Activated T-cell treated with anti-CD3 and anti-CD28 coated beads for 1 hour (primary cell): Measurements from ENCODE around the gene KLHL24.
"Not testable (repeated sequence)": the region's sequence is repeated elsewhere in the genome, so short reads cannot be mapped to it uniquely, and the experiment has no call there.

Experiments
- DNase-seq: peaks from one replicate; pipeline ENCODE4 v3.0.0-alpha.2; 2020; ENCODE audit warnings: low read depth

The KLHL24 gene

GRCh38 chr3:183636221-183637105 is 1.0 kb downstream of the KLHL24 start:
- DNase-seq: peak; percentile 81

- DNase-seq: no peak
These were observed 1.7 kb downstream of the KLHL24 start for GRCh38 chr3:183637106-183637486.

- DNase-seq: not testable (repeated sequence)
These were observed 2.2 kb downstream of the KLHL24 start for GRCh38 chr3:183637633-183638032.

GRCh38 chr3:183638101-183638852 is 2.9 kb downstream of the KLHL24 start:
- no peak for DNase-seq

DNA sequence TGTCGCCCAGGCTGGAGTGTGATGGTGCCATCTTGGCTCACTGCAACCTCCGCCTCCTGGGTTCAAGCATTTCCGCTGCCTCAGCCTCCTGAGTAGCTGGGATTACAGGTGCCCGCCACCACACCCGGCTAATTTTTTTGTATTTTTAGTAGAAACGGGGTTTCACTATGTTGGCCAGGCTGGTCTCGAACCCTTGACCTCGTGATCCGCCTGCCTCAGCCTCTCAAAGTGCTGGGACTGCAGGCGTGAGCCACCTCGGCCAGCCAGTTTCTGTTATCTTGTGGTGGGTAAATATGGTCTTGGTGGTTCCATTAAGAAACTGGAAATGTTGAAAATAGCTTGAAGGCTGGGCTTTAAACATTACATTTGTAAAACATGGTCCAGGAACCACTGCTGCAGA is 5.2 kb downstream of the KLHL24 start:
- not testable (repeated sequence) for DNase-seq

DNA sequence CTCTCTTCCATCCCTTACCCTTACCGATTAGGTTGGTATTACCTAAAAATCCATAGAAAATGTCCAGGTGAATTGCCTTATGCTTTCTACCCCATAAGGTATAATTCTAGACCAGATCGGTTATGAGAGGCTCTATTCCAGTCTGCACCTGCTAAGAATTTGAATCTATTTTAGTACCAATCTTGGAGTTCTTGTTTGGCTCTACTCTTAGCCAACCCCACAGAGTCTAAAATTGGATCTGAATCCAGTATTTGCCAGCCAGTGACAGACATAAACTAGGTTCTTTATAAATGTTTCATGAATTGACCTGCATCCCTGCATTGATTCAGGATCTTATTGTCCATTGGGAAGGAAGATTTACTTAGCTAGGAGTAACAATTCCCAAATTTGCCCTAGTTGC is 6.5 kb downstream of the KLHL24 start:
- no peak for DNase-seq

GRCh38 chr3:183644244-183644643 is 8.8 kb downstream of the KLHL24 start:
- no peak for DNase-seq

DNA sequence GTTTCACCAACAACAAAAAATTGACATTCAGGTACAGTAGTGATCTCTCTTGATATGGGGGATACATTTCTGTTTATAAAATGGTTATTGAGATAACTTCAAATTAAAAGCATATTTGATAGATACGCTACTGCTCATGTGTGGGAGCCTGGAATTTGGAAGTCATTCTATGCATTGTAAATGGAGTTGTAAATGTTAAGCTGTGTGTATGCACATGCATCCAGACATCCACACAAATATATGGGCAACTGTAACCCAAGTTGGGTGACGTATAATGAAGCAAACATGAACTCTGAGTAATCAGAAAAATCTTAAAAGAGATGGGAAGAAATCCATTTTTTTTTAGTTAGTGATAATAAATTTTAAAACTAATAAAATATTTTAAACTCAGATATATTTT is 9.8 kb downstream of the KLHL24 start:
- DNase-seq: no peak

DNA sequence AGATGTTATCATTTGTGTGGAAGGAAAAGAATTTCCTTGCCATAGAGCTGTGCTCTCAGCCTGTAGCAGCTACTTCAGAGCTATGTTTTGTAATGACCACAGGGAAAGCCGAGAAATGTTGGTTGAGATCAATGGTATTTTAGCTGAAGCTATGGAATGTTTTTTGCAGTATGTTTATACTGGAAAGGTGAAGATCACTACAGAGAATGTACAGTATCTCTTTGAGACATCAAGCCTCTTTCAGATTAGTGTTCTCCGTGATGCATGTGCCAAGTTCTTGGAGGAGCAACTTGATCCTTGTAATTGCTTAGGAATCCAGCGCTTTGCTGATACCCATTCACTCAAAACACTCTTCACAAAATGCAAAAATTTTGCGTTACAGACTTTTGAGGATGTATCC is 15.1 kb downstream of the KLHL24 start:
- DNase-seq: no peak

DNA sequence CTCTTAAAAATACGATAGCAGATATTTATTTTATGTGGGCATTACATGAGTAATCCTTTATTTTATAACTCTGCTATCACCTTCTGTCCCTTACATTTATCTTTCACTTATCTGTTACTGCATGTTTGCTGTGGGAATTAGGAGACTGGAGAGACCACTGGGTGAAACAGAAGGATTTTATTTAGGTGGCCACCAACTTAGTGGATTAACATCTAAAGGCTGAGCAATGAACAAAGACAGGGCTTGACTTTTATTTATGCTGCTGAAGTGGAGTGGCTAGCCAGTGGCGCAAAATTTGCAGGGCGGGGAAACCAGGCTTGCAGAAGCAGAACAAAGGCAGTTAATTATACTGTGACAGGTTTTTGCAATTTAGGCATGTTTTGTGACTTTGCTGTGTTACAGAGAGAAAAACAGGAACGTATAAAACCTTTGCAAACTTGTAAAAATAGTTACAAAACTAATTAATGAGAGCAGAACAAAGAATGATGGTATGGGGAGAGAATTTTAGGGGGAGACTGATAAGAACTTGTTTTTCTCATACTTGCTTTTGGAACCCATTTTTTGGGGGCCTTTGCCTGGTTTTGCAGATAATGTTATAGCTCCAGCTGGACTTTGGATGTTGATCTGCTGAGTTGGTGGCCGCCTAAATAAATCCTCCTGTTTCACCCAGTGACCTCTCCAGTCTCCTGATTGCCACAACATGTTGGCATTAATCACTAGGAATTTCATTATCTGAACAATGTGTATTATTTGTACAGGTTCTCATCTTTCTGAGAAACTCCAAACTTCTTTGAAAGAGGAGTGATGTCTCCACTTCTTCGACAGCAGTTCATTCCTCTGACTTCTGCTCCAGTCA is 18.0 kb downstream of the KLHL24 start:
- no peak for DNase-seq

DNA sequence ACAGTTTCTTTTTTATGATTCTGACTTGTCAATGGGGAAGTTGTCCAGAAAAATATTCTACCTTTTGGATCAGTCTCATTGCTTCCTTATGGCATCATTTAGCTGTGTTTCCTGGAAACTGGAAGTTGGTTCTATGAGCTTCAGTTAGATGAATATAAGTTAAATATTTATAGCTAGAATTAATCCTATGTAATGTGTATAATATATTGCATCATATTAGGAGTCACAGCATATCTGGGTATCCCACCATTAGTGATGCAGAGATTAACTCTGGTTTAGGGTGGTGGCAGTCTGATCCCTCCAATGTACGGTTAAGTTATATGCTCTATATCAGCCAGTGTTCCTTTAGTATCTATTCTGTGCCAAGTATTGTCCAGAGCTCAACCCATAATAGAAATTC is 19.3 kb downstream of the KLHL24 start:
- DNase-seq: no peak

- no peak for DNase-seq
These were observed 26.7 kb downstream of the KLHL24 start for GRCh38 chr3:183662099-183662498.

- no peak for DNase-seq
These were observed 29.5 kb downstream of the KLHL24 start for GRCh38 chr3:183664913-183665381.

DNA sequence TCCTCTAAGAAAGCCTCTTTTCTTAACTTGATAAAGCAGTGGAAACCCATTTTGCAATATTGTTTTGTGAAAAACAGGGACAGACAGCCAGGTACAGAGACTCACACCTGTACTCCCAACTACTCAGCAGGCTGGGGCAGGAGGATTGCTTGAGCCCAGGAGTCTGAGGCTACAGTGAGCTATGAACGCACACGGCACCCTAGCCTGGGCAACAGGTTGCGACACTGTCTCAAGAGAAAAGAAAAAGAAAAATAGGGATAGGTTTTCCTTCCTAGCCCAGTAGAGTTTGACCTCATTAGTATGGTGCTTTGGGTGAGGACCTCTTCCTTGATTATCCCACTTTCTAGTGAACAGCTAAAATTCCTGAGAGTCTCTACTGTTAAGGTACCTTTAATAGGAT is 44.6 kb downstream of the KLHL24 start:
- no peak for DNase-seq

DNA sequence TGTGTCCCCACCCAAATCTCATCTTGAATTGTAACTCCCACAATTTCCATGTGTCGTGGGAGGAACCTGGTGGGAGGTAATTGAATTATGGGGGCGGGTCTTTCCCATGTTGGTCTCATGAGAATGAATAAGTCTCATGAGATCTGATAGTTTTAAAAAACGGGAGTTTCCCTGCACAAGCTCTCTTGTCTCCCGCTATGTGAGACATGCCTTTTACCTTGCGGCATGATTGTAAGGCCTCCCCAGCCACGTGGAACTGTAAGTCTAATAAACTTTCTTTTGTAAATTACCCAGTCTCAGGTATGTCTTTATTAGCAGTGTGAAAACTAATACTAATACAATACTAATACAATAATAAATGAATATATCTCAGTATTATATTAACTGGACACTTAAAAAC is 52.3 kb downstream of the KLHL24 start:
- no peak for DNase-seq

GRCh38 chr3:183688874-183689273 is 53.5 kb downstream of the KLHL24 start:
- no peak for DNase-seq

DNA sequence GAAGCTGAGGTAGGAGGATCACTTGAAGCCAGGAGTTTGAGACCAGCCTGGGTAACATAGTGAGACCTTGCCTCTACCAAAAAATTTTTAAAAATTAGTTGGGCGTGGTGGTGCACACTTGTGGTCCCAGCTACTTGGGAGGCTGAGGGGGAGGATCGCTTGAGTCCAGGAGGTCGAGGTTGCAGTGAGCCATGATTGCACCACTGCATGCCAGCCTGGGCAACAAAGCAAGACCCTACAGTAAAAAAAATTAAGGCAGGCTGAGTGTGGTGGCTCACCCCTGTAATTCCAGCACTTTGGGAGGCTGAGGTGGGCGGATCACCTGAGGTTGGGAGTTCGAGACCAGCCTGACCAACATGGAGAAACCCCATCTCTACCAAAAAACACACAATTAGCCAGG is 54.2 kb downstream of the KLHL24 start:
- DNase-seq: not testable (repeated sequence)

GRCh38 chr3:183690402-183690995 is 55.1 kb downstream of the KLHL24 start:
- no peak for DNase-seq

DNA sequence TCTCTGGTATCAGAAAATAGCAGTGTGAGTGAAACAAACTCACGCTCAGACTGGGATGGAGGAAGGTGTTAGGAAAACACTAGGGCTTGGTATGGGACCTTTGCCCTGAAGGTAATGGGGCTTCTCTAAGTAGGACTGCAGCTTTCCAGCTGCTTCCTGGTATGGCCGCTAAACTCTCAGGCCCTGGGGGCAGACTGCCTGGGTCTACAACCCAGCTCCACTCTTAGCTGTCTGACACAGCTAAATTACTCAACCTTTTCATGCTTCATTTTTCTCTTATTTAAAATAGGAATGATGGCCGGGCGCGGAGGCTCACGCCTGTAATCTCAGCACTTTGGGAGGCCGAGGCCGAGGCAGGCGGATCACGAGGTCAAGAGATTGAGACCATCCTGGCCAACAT is 57.0 kb downstream of the KLHL24 start:
- no peak for DNase-seq

DNA sequence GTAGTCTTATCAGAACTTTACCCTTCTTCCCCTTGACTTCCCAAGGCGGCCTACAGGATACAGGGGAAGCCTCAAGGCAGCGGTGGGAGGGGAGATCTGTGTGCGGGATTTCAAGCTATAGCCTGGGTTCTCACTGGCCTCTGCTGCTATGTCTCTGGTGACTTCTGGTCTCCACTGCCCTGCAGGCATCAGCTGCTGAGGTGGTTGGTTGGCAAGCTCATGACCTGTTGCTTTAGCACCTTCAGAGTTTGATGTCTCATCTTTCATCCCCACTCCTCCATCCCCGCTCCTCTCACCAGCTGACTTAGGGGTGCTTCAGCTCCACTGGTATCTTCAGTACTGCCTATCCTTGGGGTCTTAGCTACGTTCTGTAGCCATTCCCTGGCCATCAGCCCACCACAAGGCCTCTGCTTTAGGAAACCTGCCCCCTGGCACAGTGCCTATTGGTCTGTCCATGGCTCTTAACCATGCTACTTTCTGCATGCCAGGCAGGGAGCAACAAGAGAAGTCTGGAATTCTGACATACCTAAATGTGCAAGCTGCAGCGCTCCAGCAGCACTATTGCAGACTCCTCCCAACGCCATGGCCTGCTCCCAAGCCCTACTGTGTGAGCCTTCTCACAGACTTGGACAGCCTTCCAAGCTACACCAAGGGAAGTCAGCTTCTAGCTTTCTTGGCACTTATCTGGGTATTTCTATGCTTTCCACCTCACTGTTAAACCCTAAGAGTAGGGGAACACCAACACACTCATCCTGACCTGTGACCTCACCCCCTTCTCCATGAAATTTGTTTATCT is 60.3 kb downstream of the KLHL24 start:
- no peak for DNase-seq

DNA sequence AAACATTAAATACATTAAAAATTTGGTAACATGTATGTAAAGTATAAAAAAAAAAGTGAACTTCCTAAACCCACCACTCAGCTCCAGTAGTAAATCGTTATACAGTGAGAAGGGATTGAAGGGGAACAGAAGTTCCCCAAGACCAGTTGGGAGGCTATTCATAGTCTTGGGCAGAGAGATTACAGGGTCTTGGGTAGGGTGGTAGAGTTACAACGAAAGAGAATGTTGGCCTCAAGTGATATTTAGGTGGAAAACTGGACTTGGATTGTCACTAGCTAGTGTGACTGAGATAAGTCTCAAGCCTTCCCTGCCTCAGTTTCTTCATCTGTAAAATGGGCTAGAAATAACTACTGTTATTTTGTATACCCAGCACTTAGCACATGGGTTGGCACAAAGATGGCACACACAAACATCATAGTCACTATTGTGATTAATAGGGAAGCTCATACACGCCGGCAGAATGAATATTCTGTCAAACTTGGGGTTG is 61.7 kb downstream of the KLHL24 start:
- no peak for DNase-seq
